ENCODE results near the gene BTBD16. TPM values are rescaled to one million over a fixed set of nuclear protein-coding genes. Genes with fewer than 3 reads are reported as not detected.

The BTBD16 gene
- total and polyA plus RNA-seq, 2 donors (not counting 1 experiment from before 2014, with no cell fraction given) = not detected

- Histone ChIP-seq H3K4me1 (ENCODE audit: control insufficient read depth in 2 of 2, insufficient read depth in 2 of 2, low read length in 2 of 2) (no peaks in the 10 kb centered on the region), H3K27me3 (replicated peaks in 1 of 4; ENCODE audit: control extremely low read depth in 1 of 4, control insufficient read depth in 3 of 4, insufficient read depth in 4 of 4, low read length in 3 of 4) (peaks cover 0 to 9% (median 0%) of the 10 kb centered on the region in 4 experiments), H3K79me2 (ENCODE audit: control insufficient read depth, insufficient read depth, low read length) (no peaks in the 10 kb centered on the region), H3K9me3 (ENCODE audit: control extremely low read depth in 1 of 3, control insufficient read depth in 2 of 3, insufficient read depth in 1 of 3, low read length in 2 of 3) (peaks cover 0 to 10% (median 4%) of the 10 kb centered on the region in 3 donors), H3K4me3 (ENCODE audit: control extremely low read depth in 1 of 5, extremely low read depth in 1 of 5, insufficient read depth in 1 of 5, low read depth in 2 of 5, low read length in 4 of 5) (no peak overlapping the region), H3K9ac (ENCODE audit: low read length) (no peak overlapping the region), H4K20me1 (ENCODE audit: control insufficient read depth, insufficient read depth, low read length, poor library complexity, severe bottlenecking) (no peaks in the 10 kb centered on the region), H3K4me2 (replicated peaks; ENCODE audit: low read depth, low read length, poor library complexity, severe bottlenecking) (no peak overlapping the region), H2AFZ (ENCODE audit: insufficient read depth, low read depth, low read length, poor library complexity, severe bottlenecking) (no peak overlapping the region), H3K36me3 (replicated peaks in 1 of 2; ENCODE audit: control extremely low read depth in 1 of 2, control insufficient read depth in 1 of 2, extremely low read depth in 1 of 2, insufficient read depth in 2 of 2, low read length in 1 of 2) (no peaks in the 10 kb centered on the region), H3K27ac (ENCODE audit: low read length in 2 of 2) (no peak overlapping the region)
- intact Hi-C loops (cut with micrococcal nuclease) = no loop called here
- Mint-ChIP-seq H3K27ac (no peak overlapping the region), H3K9me3 (ENCODE audit: insufficient read depth) (peaks cover 6% of the 10 kb centered on the region), H3K4me3 (no peak overlapping the region), H3K4me1 (no peaks in the 10 kb centered on the region), H3K27me3 (peaks cover 22% of the 10 kb centered on the region)
- ChIA-PET POLR2A (no interaction called here), CTCF (interaction anchor here (0.6 kb wide), 1 partner anchor 48 kb away, joined by 4 read pairs; no protein-coding TSS in a partner anchor)
- DNase-seq (no peak), ATAC-seq (ENCODE audit: low read depth) (no peak)
- no peak for TF ChIP-seq CTCF (IDR thresholded peaks at IDR 0.05)
- no peak for TF ChIP-seq EZH2 (IDR thresholded peaks at IDR 0.05; ENCODE audit: borderline replicate concordance, insufficient read depth, low read depth, low read length, poor library complexity, severe bottlenecking)
- 90% methylated on average over 3 of the region's 8 CpGs for WGBS (ENCODE audit: insufficient coverage)
Measured at GRCh38 chr10:122264931-122265330, 6.2 kb upstream of the BTBD16 start.

- Histone ChIP-seq H3K9ac (ENCODE audit: low read length) (no peak overlapping the region), H3K27ac (ENCODE audit: low read length in 2 of 2) (no peak overlapping the region), H3K36me3 (replicated peaks in 1 of 2; ENCODE audit: control extremely low read depth in 1 of 2, control insufficient read depth in 1 of 2, extremely low read depth in 1 of 2, insufficient read depth in 2 of 2, low read length in 1 of 2) (no peaks in the 10 kb centered on the region), H3K4me3 (ENCODE audit: control extremely low read depth in 1 of 5, extremely low read depth in 1 of 5, insufficient read depth in 1 of 5, low read depth in 2 of 5, low read length in 4 of 5) (no peak overlapping the region), H2AFZ (ENCODE audit: insufficient read depth, low read depth, low read length, poor library complexity, severe bottlenecking) (no peak overlapping the region), H3K79me2 (ENCODE audit: control insufficient read depth, insufficient read depth, low read length) (no peaks in the 10 kb centered on the region), H3K4me2 (replicated peaks; ENCODE audit: low read depth, low read length, poor library complexity, severe bottlenecking) (no peak overlapping the region), H3K27me3 (replicated peaks in 1 of 4; ENCODE audit: control extremely low read depth in 1 of 4, control insufficient read depth in 3 of 4, insufficient read depth in 4 of 4, low read length in 3 of 4) (peaks cover 0 to 9% (median 0%) of the 10 kb centered on the region in 4 experiments), H4K20me1 (ENCODE audit: control insufficient read depth, insufficient read depth, low read length, poor library complexity, severe bottlenecking) (no peaks in the 10 kb centered on the region), H3K9me3 (ENCODE audit: control extremely low read depth in 1 of 3, control insufficient read depth in 2 of 3, insufficient read depth in 1 of 3, low read length in 2 of 3) (peaks cover 0 to 8% (median 4%) of the 10 kb centered on the region in 3 donors), H3K4me1 (ENCODE audit: control insufficient read depth in 2 of 2, insufficient read depth in 2 of 2, low read length in 2 of 2) (no peaks in the 10 kb centered on the region)
- TF ChIP-seq EZH2 (IDR thresholded peaks at IDR 0.05; ENCODE audit: borderline replicate concordance, insufficient read depth, low read depth, low read length, poor library complexity, severe bottlenecking) (no peak), CTCF (IDR thresholded peaks at IDR 0.05) (no peak)
- intact Hi-C loops (cut with micrococcal nuclease) = no loop called here
- 92% methylated on average over 2 of the region's 6 CpGs for WGBS (ENCODE audit: insufficient coverage)
- H3K27me3 Mint-ChIP-seq = peaks cover 16% of the 10 kb centered on the region
- H3K27ac Mint-ChIP-seq = no peak overlapping the region
- no peak for ATAC-seq (ENCODE audit: low read depth)
- no peak overlapping the region for H3K4me3 Mint-ChIP-seq
- no peak for DNase-seq
- no peaks in the 10 kb centered on the region for H3K4me1 Mint-ChIP-seq
- ChIA-PET POLR2A (no interaction called here), CTCF (no interaction called here)
- peaks cover 6% of the 10 kb centered on the region for H3K9me3 Mint-ChIP-seq (ENCODE audit: insufficient read depth)
Measured at GRCh38 chr10:122265896-122266295, 5.2 kb upstream of the BTBD16 start.

Data from B cell (primary cell).